A549 (cell line): ENCODE measurements around the gene DDX60.

Experiments used
- CTCF ChIP-seq: fragments of >200 bp; sonication (Bioruptor Twin); formaldehyde crosslinking; IDR thresholded peaks from 3 replicates; pipeline ENCODE4 v1.5.1; 2016
- RAD21 ChIP-seq, 2 experiments: fragments of >200 bp in 1 of 2; sonication (Bioruptor Twin) in 1 of 2; formaldehyde crosslinking in 1 of 2; IDR thresholded peaks in 1 of 2; conservative IDR thresholded peaks in 1 of 2; 2 replicates in 1 of 2; 3 replicates in 1 of 2; pipeline ENCODE4 v1.6.1; 2012 to 2018; ENCODE audit warnings: inconsistent platforms in 1 of 2

GRCh38 chr4:168241953-168242352 lies 76.6 kb downstream of the DDX60 start:
- TF ChIP-seq RAD21 (conservative IDR thresholded peaks at IDR 0.05 in 1 of 2, IDR thresholded peaks at IDR 0.05 in 1 of 2) = no peak
- TF ChIP-seq CTCF = no peak
